ENCODE results near the gene MAU2.
A peak's percentile ranks its signal among the peaks of the same experiment; 100 is the strongest.

The MAU2 gene

GRCh38 chr19:19405971-19406877, 85.6 kb downstream of the MAU2 start:
- DNase-seq (ENCODE audit: low read depth, low spot score): no peak
- peak overlapping the region; percentile 86 for H3K27ac ChIP-seq

- DNase-seq (ENCODE audit: low read depth, low spot score): no peak
- peak overlapping the region; percentile 86 for H3K27ac ChIP-seq
Observed at GRCh38 chr19:19406878-19407632, 86.4 kb downstream of the MAU2 start.

- DNase-seq (ENCODE audit: low read depth, low spot score): no peak
- no peak overlapping the region for H3K27ac ChIP-seq
Observed at GRCh38 chr19:19407633-19407930, 87.0 kb downstream of the MAU2 start.

Measured in epithelial cell of prostate (primary cell).